GM12872 (cell line): Measurements from ENCODE around the gene HORMAD2.

Experiments
- CTCF ChIP-seq: IDR thresholded peaks from 3 replicates; pipeline ENCODE4 v1.5.1; 2011; ENCODE audit warnings: low read depth, mild to moderate bottlenecking, low read length, moderate library complexity; ENCODE audit not compliant: insufficient read depth

The HORMAD2 gene

GRCh38 chr22:30209642-30210041 is 129.4 kb downstream of the HORMAD2 start:
- TF ChIP-seq CTCF, result no peak

GRCh38 chr22:30210235-30210909 is 130.1 kb downstream of the HORMAD2 start:
- no peak for TF ChIP-seq CTCF

- no peak for TF ChIP-seq CTCF
Measured at GRCh38 chr22:30211124-30211820, 131.0 kb downstream of the HORMAD2 start.

- no peak for TF ChIP-seq CTCF
Measured at GRCh38 chr22:30212363-30212995, 132.2 kb downstream of the HORMAD2 start.

- no peak for TF ChIP-seq CTCF
Measured at GRCh38 chr22:30212996-30213441, 132.8 kb downstream of the HORMAD2 start.

GRCh38 chr22:30214703-30215407 is 134.6 kb downstream of the HORMAD2 start:
- no peak for TF ChIP-seq CTCF

GRCh38 chr22:30216710-30217109 is 136.4 kb downstream of the HORMAD2 start:
- no peak for TF ChIP-seq CTCF
